ENCODE measurements around the gene MEF2C.

MEF2C gene

GRCh38 chr5:88745093-88745696 lies 137.8 kb downstream of the MEF2C start:
- DNase-seq: no peak

GRCh38 chr5:88743231-88743834 lies 139.7 kb downstream of the MEF2C start:
- no peak for DNase-seq

- DNase-seq: no peak
Observed at GRCh38 chr5:88741964-88742363, 141.0 kb downstream of the MEF2C start.

- DNase-seq: no peak
Observed at GRCh38 chr5:88740604-88741185, 142.3 kb downstream of the MEF2C start.

- no peak for DNase-seq
Observed at GRCh38 chr5:88736494-88736893, 146.5 kb downstream of the MEF2C start.

- DNase-seq: no peak
Observed at GRCh38 chr5:88734983-88735382, 148.0 kb downstream of the MEF2C start.

GRCh38 chr5:88734191-88734640 lies 148.8 kb downstream of the MEF2C start:
- DNase-seq: peak; percentile 7

- no peak for DNase-seq
Observed at GRCh38 chr5:88732862-88733261, 150.1 kb downstream of the MEF2C start.

GRCh38 chr5:88732181-88732633 lies 150.8 kb downstream of the MEF2C start:
- DNase-seq: peak; percentile 2

GRCh38 chr5:88729829-88730182 lies 153.2 kb downstream of the MEF2C start:
- no peak for DNase-seq

- peak; percentile 63 for DNase-seq
Observed at GRCh38 chr5:88729084-88729828, 153.7 kb downstream of the MEF2C start.

GRCh38 chr5:88727705-88728313 lies 155.2 kb downstream of the MEF2C start:
- DNase-seq: peak; percentile 17

- DNase-seq: no peak
Observed at GRCh38 chr5:88725454-88725853, 157.5 kb downstream of the MEF2C start.

GRCh38 chr5:88724201-88724600 lies 158.8 kb downstream of the MEF2C start:
- no peak for DNase-seq

- DNase-seq: no peak
Observed at GRCh38 chr5:88722546-88723073, 160.4 kb downstream of the MEF2C start.

- DNase-seq: no peak
Observed at GRCh38 chr5:88719434-88719833, 163.6 kb downstream of the MEF2C start.

GRCh38 chr5:88718736-88719135 lies 164.2 kb downstream of the MEF2C start:
- DNase-seq: no peak

- DNase-seq: no peak
Observed at GRCh38 chr5:88716101-88716500, 166.9 kb downstream of the MEF2C start.

GRCh38 chr5:88715503-88715902 lies 167.5 kb downstream of the MEF2C start:
- DNase-seq: no peak

GRCh38 chr5:88713818-88714217 lies 169.2 kb downstream of the MEF2C start:
- no peak for DNase-seq

- DNase-seq: no peak
Observed at GRCh38 chr5:88708682-88709398, 174.1 kb downstream of the MEF2C start.

- DNase-seq: no peak
Observed at GRCh38 chr5:88708021-88708420, 175.0 kb downstream of the MEF2C start.

Measured in CD4-positive, alpha-beta T cell treated with Interleukin-10 for 1 hour (primary cell).